Measurements from ENCODE around the gene IL1F10. TPM values are rescaled to one million over a fixed set of nuclear protein-coding genes. Genes with fewer than 3 reads are reported as not detected.

Gene IL1F10
- total and polyA plus RNA-seq, 10 of the 15 experiments (the other 5 are each of a cell fraction or from before 2014, with no cell fraction given) = not detected

- BruUV-seq (replicated peaks) = no TSS peak
- H3K4me2 ChIP-seq (ENCODE audit: control insufficient read depth, insufficient read depth) = no peak overlapping the region
- TF ChIP-seq SREBF1 (IDR thresholded peaks at IDR 0.05; ENCODE audit: low read length) (no peak), SMARCA5 (IDR thresholded peaks at IDR 0.05) (no peak), GATAD2B (conservative IDR thresholded peaks at IDR 0.05; ENCODE audit: low read depth) (no peak), MXI1 (IDR thresholded peaks at IDR 0.05; ENCODE audit: low read depth, low read length) (no peak), BHLHE40 (IDR thresholded peaks at IDR 0.05; ENCODE audit: borderline replicate concordance in 1 of 2, low read depth in 2 of 2, low read length in 1 of 2) (no peak), ZNF622 (IDR thresholded peaks at IDR 0.05) (no peak), YY1 (IDR thresholded peaks at IDR 0.05; ENCODE audit: low read depth, low read length) (no peak), SMAD1 (IDR thresholded peaks at IDR 0.05; ENCODE audit: low read depth, partially characterized antibody) (no peak), POLR2AphosphoS2 (IDR thresholded peaks at IDR 0.05; ENCODE audit: low read depth, low read length) (no peak), RELB (IDR thresholded peaks at IDR 0.05; ENCODE audit: low read depth) (no peak)
- no peak overlapping the region for H3K4me3 ChIP-seq
- DNase-seq (ENCODE audit: low read depth, low spot score) (no peak), FAIRE-seq (no peak), ATAC-seq (no peak)
- CTCF ChIA-PET = no interaction called here
- H3K9me3 ChIP-seq (replicated peaks; ENCODE audit: control insufficient read depth, insufficient read depth, low read length) = no peaks in the 10 kb centered on the region
- in situ Hi-C loops (cut with MboI) (no loop called here), intact Hi-C loops (cut with micrococcal nuclease; ENCODE audit: unreplicated experiment) (no loop called here)
- no peaks in the 10 kb centered on the region for H3K4me1 ChIP-seq (ENCODE audit: control insufficient read depth, insufficient read depth, low read length)
- no peaks in the 10 kb centered on the region for H4K20me1 ChIP-seq (ENCODE audit: control insufficient read depth, insufficient read depth)
- no peaks in the 10 kb centered on the region for H3K79me2 ChIP-seq (ENCODE audit: control insufficient read depth, insufficient read depth, low read length)
- WGBS (ENCODE audit: insufficient coverage, insufficient replicate concordance, low lambda C conversion rate, missing lambda C conversion rate) = 0% methylated on average over 1 of the region's 1 CpG
- RAD21 ChIA-PET (ENCODE audit: unreplicated experiment) = no interaction called here
- POLR2A ChIA-PET = no interaction called here
- no peak overlapping the region for H3K9ac ChIP-seq (ENCODE audit: control insufficient read depth, insufficient read depth, low read length)
- H3K27ac ChIP-seq (ENCODE audit: control insufficient read depth, insufficient read depth) = no peak overlapping the region
- peaks cover 2 to 4% of the 10 kb centered on the region in 2 experiments for H3K27me3 ChIP-seq (replicated peaks in 1 of 2; ENCODE audit: control insufficient read depth in 2 of 2, insufficient read depth in 2 of 2, low read length in 1 of 2)
- no peaks in the 10 kb centered on the region for H3K36me3 ChIP-seq (ENCODE audit: control insufficient read depth in 2 of 2, insufficient read depth in 2 of 2, low read length in 1 of 2)
- H2AFZ ChIP-seq (ENCODE audit: control insufficient read depth, low read depth, low read length) = no peak overlapping the region
- SMC1A ChIA-PET (ENCODE audit: uncharacterized antibody, unreplicated experiment) = no interaction called here
These were observed 39.7 kb upstream of the IL1F10 start for GRCh38 chr2:113028112-113028511.
